Bronchial epithelial cell (primary cell): ENCODE results near the gene TMEM151B. TPM values are rescaled to one million over a fixed set of nuclear protein-coding genes. Genes with fewer than 3 reads are reported as not detected.
A peak's percentile ranks its signal among the peaks of the same experiment; 100 is the strongest.

Source experiments
- DNase-seq: peaks from one replicate; pipeline ENCODE4 v3.0.0-alpha.2; 2010; ENCODE audit warnings: low read depth
- FAIRE-seq: peaks from 2 replicates; lab custom pipeline; 2011; peaks lifted over from hg19 to GRCh38; lab: Jason Lieb, UNC
- H3K27me3 ChIP-seq: 2 replicates; pipeline ENCODE4 v1.5.1; 2011; ENCODE audit warnings: low read length; ENCODE audit not compliant: control insufficient read depth, insufficient read depth
- H3K36me3 ChIP-seq: 2 replicates; pipeline ENCODE4 v1.5.1; 2011; ENCODE audit warnings: low read length; ENCODE audit not compliant: control insufficient read depth, insufficient read depth
- H3K4me3 ChIP-seq: 2 replicates; pipeline ENCODE4 v1.5.1; 2011; ENCODE audit warnings: mild to moderate bottlenecking, low read depth, low read length, control low read depth
- total RNA-seq: library from RNA; depleted of rRNA; stranded (reverse); fragments of >200 nt; gene quantifications from 2 replicates; pipeline ENCODE4 v1.2.1, GENCODE V29; 2014
- TF ChIP-seq, protein P1 (sequence below): IDR thresholded peaks from 2 replicates; pipeline ENCODE4 v1.5.1; 2011; ENCODE audit warnings: mild to moderate bottlenecking, moderate library complexity, low read length, control low read depth, inconsistent platforms; ENCODE audit not compliant: insufficient read depth, severe bottlenecking

Gene TMEM151B
- total RNA-seq, 1 donor from 2014 or later = not detected

GRCh38 chr6:44243345-44243744 lies 26.9 kb upstream of the TMEM151B start:
- FAIRE-seq (no peak), DNase-seq (no peak)
- Histone ChIP-seq H3K36me3 (no peaks in the 10 kb centered on the region), H3K27me3 (peaks cover 1% of the 10 kb centered on the region), H3K4me3 (no peak overlapping the region)
- TF ChIP-seq, protein P1, sequence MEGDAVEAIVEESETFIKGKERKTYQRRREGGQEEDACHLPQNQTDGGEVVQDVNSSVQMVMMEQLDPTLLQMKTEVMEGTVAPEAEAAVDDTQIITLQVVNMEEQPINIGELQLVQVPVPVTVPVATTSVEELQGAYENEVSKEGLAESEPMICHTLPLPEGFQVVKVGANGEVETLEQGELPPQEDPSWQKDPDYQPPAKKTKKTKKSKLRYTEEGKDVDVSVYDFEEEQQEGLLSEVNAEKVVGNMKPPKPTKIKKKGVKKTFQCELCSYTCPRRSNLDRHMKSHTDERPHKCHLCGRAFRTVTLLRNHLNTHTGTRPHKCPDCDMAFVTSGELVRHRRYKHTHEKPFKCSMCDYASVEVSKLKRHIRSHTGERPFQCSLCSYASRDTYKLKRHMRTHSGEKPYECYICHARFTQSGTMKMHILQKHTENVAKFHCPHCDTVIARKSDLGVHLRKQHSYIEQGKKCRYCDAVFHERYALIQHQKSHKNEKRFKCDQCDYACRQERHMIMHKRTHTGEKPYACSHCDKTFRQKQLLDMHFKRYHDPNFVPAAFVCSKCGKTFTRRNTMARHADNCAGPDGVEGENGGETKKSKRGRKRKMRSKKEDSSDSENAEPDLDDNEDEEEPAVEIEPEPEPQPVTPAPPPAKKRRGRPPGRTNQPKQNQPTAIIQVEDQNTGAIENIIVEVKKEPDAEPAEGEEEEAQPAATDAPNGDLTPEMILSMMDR = no peak

DNA sequence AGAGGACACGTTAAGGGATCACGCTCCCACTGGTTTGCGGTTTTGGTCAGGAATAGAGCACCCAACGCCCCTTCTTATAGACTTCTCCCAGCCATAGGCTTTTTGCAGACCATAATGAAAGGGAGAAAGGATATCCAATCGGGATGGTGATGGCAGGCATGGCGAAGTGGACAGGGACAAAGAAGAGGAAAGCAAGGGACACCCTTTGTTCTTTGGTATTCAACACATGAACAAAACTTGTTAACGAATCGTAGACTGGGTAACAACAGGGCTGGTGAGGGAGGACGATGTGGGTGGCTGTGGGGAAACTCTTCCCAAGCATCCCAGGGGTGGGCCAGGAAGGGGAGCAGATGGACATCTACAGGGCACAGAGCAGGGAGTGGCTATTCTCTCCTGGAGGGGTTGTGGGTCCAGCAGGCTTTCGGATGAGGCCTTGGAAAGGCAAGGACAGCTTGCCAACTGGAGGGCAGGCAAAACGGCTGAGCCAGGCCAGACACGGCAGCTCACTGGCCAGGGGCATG lies 24.8 kb upstream of the TMEM151B start:
- TF ChIP-seq, protein P1 = no peak
- DNase-seq (no peak), FAIRE-seq (no peak)
- H3K4me3 ChIP-seq = peak overlapping the region; percentile 59
- peaks cover 9% of the 10 kb centered on the region for H3K36me3 ChIP-seq
- peaks cover 1% of the 10 kb centered on the region for H3K27me3 ChIP-seq

GRCh38 chr6:44245912-44246662 lies 24.2 kb upstream of the TMEM151B start:
- Histone ChIP-seq H3K4me3 (peak overlapping the region; percentile 59), H3K27me3 (peaks cover 1% of the 10 kb centered on the region), H3K36me3 (peaks cover 13% of the 10 kb centered on the region)
- TF ChIP-seq, protein P1 = peak; percentile 31
- FAIRE-seq (no peak), DNase-seq (peak; percentile 66)

GRCh38 chr6:44246663-44247337 lies 23.4 kb upstream of the TMEM151B start, which contains the start of gene HSP90AB1:
Gene HSP90AB1, plus strand, starts transcription at chr6:44247101. Its CDS starts 1,529 bp downstream, at chr6:44248630.
- peak; percentile 98 for DNase-seq
- Histone ChIP-seq H3K4me3 (peak within 1 kb of the TSS; percentile 59), H3K36me3 (peaks cover 17% of the 10 kb centered on the region), H3K27me3 (peaks cover 1% of the 10 kb centered on the region)
- FAIRE-seq = peak; percentile 40
- TF ChIP-seq, protein P1 = no peak

GRCh38 chr6:44247338-44248302 lies 22.6 kb upstream of the TMEM151B start:
- no peak for FAIRE-seq
- H3K27me3 ChIP-seq = no peaks in the 10 kb centered on the region
- peak overlapping the region; percentile 59 for H3K4me3 ChIP-seq
- TF ChIP-seq, protein P1 = no peak
- DNase-seq = no peak
- H3K36me3 ChIP-seq = peaks cover 21% of the 10 kb centered on the region
